MM.1S (cell line): ENCODE data around the gene ZSCAN12.

Experiments
- DNase-seq: peaks from one replicate; pipeline ENCODE4 v3.0.0-alpha.2; 2015
- H2AFZ ChIP-seq: fragments of 300-600 bp; sonication (generic); 2 replicates; pipeline ENCODE4 v1.6.0; 2016; ENCODE audit warnings: antibody characterized with exemption, low read length
- H3F3A ChIP-seq: fragments of 300-600 bp; sonication (generic); 2 replicates; pipeline ENCODE4 v1.6.1; 2016; ENCODE audit warnings: mild to moderate bottlenecking, antibody characterized with exemption, low read length, moderate library complexity, mixed read lengths; ENCODE audit not compliant: insufficient read depth
- H3K27ac ChIP-seq: fragments of 300-600 bp; sonication (generic); 2 replicates; pipeline ENCODE4 v1.5.1; 2016; ENCODE audit warnings: mild to moderate bottlenecking, low read length
- H3K27me3 ChIP-seq: fragments of 300-600 bp; sonication (generic); replicated peaks from 2 replicates; pipeline ENCODE4 v1.6.0; 2016; ENCODE audit warnings: low read length; ENCODE audit not compliant: insufficient read depth
- H3K36me3 ChIP-seq: fragments of 300-600 bp; sonication (generic); replicated peaks from 2 replicates; pipeline ENCODE4 v1.6.1; 2016; ENCODE audit warnings: mild to moderate bottlenecking, low read length, mixed read lengths; ENCODE audit not compliant: insufficient read depth
- H3K4me1 ChIP-seq: fragments of 300-600 bp; sonication (generic); 2 replicates; pipeline ENCODE4 v1.6.1; 2016; ENCODE audit warnings: low read length, mixed read lengths
- H3K4me2 ChIP-seq: fragments of 300-600 bp; sonication (generic); 2 replicates; pipeline ENCODE4 v1.6.0; 2016; ENCODE audit warnings: low read depth, low read length
- H3K4me3 ChIP-seq: fragments of 300-600 bp; sonication (generic); 2 replicates; pipeline ENCODE4 v1.5.1; 2016; ENCODE audit warnings: low read length, mixed read lengths
- H3K79me2 ChIP-seq: fragments of 300-600 bp; sonication (generic); 2 replicates; pipeline ENCODE4 v1.6.1; 2016; ENCODE audit warnings: mixed run types, low read length, mixed read lengths
- H3K9ac ChIP-seq: fragments of 300-600 bp; sonication (generic); 2 replicates; pipeline ENCODE4 v1.6.1; 2016; ENCODE audit warnings: low read length, mixed read lengths
- H3K9me2 ChIP-seq: fragments of 300-600 bp; sonication (generic); replicated peaks from 2 replicates; pipeline ENCODE4 v1.6.1; 2016; ENCODE audit warnings: mild to moderate bottlenecking, low read length, mixed read lengths; ENCODE audit not compliant: insufficient read depth
- H3K9me3 ChIP-seq: fragments of 300-600 bp; sonication (generic); replicated peaks from 2 replicates; pipeline ENCODE4 v1.6.1; 2016; ENCODE audit warnings: mild to moderate bottlenecking, low read length, mixed read lengths; ENCODE audit not compliant: insufficient read depth
- H4K20me1 ChIP-seq: fragments of 300-600 bp; sonication (generic); 2 replicates; pipeline ENCODE4 v1.6.1; 2016; ENCODE audit warnings: mild to moderate bottlenecking, low read length, moderate library complexity, mixed read lengths; ENCODE audit not compliant: insufficient read depth
- CTCF ChIP-seq: fragments of 300-600 bp; sonication (generic); IDR thresholded peaks from 2 replicates; pipeline ENCODE4 v1.5.1; 2016; ENCODE audit warnings: antibody characterized with exemption, low read length, mixed read lengths
- EZH2 ChIP-seq: fragments of 300-600 bp; sonication (generic); optimal IDR thresholded peaks from 2 replicates; pipeline ENCODE3; 2017; ENCODE audit warnings: low read depth, mild to moderate bottlenecking, antibody characterized with exemption, low read length, mixed read lengths
- EZH2phosphoT487 ChIP-seq: fragments of 300-600 bp; sonication (generic); IDR thresholded peaks from 2 replicates; pipeline ENCODE4 v1.6.1; 2018; ENCODE audit warnings: antibody characterized with exemption, low read length

The ZSCAN12 gene

GRCh38 chr6:28377879-28378278, 21.7 kb downstream of the ZSCAN12 start:
- peaks cover 10% of the 10 kb centered on the region for H3K4me1 ChIP-seq
- no peaks in the 10 kb centered on the region for H3K27me3 ChIP-seq
- H3K4me3 ChIP-seq: no peak overlapping the region
- H3F3A ChIP-seq: no peaks in the 10 kb centered on the region
- H3K79me2 ChIP-seq: no peaks in the 10 kb centered on the region
- H3K4me2 ChIP-seq: no peak overlapping the region
- no peak for DNase-seq
- no peak for TF ChIP-seq EZH2
- no peak for TF ChIP-seq CTCF
- TF ChIP-seq EZH2phosphoT487: no peak
- no peaks in the 10 kb centered on the region for H3K36me3 ChIP-seq
- no peaks in the 10 kb centered on the region for H3K9me3 ChIP-seq
- H2AFZ ChIP-seq: no peak overlapping the region
- no peaks in the 10 kb centered on the region for H4K20me1 ChIP-seq
- H3K9ac ChIP-seq: no peak overlapping the region
- H3K9me2 ChIP-seq: no peaks in the 10 kb centered on the region
- no peak overlapping the region for H3K27ac ChIP-seq

GRCh38 chr6:28373925-28374324, 25.6 kb downstream of the ZSCAN12 start:
- TF ChIP-seq EZH2: no peak
- Histone ChIP-seq H2AFZ (no peak overlapping the region), H3K27ac (no peak overlapping the region), H3K4me3 (no peak overlapping the region), H3K79me2 (no peaks in the 10 kb centered on the region), H3K9ac (no peak overlapping the region), H3K36me3 (no peaks in the 10 kb centered on the region), H4K20me1 (no peaks in the 10 kb centered on the region), H3K27me3 (no peaks in the 10 kb centered on the region), H3K4me2 (no peak overlapping the region), H3F3A (no peaks in the 10 kb centered on the region), H3K9me2 (no peaks in the 10 kb centered on the region), H3K9me3 (no peaks in the 10 kb centered on the region), H3K4me1 (peaks cover 10% of the 10 kb centered on the region)
- DNase-seq: no peak

GRCh38 chr6:28371706-28372451, 27.7 kb downstream of the ZSCAN12 start:
- no peak for DNase-seq
- Histone ChIP-seq H3K27ac (no peak overlapping the region), H3K4me1 (peaks cover 10% of the 10 kb centered on the region), H3K4me3 (no peak overlapping the region), H3K9ac (no peak overlapping the region), H3K4me2 (no peak overlapping the region), H3K9me2 (no peaks in the 10 kb centered on the region), H2AFZ (no peak overlapping the region), H3K36me3 (no peaks in the 10 kb centered on the region), H3F3A (no peaks in the 10 kb centered on the region), H3K27me3 (no peaks in the 10 kb centered on the region), H4K20me1 (no peaks in the 10 kb centered on the region), H3K79me2 (no peaks in the 10 kb centered on the region), H3K9me3 (no peaks in the 10 kb centered on the region)
- TF ChIP-seq CTCF (no peak), EZH2 (no peak), EZH2phosphoT487 (no peak)

- H3K9ac ChIP-seq: no peak overlapping the region
- no peaks in the 10 kb centered on the region for H3K79me2 ChIP-seq
- H2AFZ ChIP-seq: no peak overlapping the region
- H3K9me2 ChIP-seq: no peaks in the 10 kb centered on the region
- H3K4me3 ChIP-seq: no peak overlapping the region
- DNase-seq: no peak
- H3K9me3 ChIP-seq: no peaks in the 10 kb centered on the region
- no peak overlapping the region for H3K27ac ChIP-seq
- no peak for TF ChIP-seq EZH2phosphoT487
- no peak for TF ChIP-seq CTCF
- TF ChIP-seq EZH2: no peak
- no peaks in the 10 kb centered on the region for H3K27me3 ChIP-seq
- peaks cover 10% of the 10 kb centered on the region for H3K4me1 ChIP-seq
- H3F3A ChIP-seq: no peaks in the 10 kb centered on the region
- no peaks in the 10 kb centered on the region for H4K20me1 ChIP-seq
- H3K4me2 ChIP-seq: no peak overlapping the region
- H3K36me3 ChIP-seq: no peaks in the 10 kb centered on the region
Measured at GRCh38 chr6:28371280-28371679, 28.3 kb downstream of the ZSCAN12 start.
